K562 (cell line): ENCODE results near the gene DTNB. TPM values are rescaled to one million over a fixed set of nuclear protein-coding genes. Genes with fewer than 3 reads are reported as not detected.

Experiments
- ATAC-seq: fragments of 200-7000 bp; cut with Tn5 transposase; 3 replicates; pipeline ENCODE4 v1.9.1; 2020; ENCODE audit warnings: moderate library complexity
- BruUV-seq: library from RNA; stranded (reverse); fragments of 400-500 nt; replicated peaks from 2 replicates; lab custom pipeline; 2021; lab: Mats Ljungman, UMichigan
- CTCF ChIA-PET: fragments of 300-600 bp; formaldehyde crosslinking; extraction: SDS; loops from one replicate; lab custom pipeline; 2021; ENCODE audit warnings: low intra/inter-chr PET ratio; lab: Yijun Ruan, JAX
- POLR2A ChIA-PET: fragments of 300-600, 350-650 bp; sonication (Branson Sonifier 250); formaldehyde crosslinking; extraction: SDS; loops from one replicate; lab custom pipeline; 2021; ENCODE audit warnings: antibody characterized with exemption, inconsistent platforms; lab: Yijun Ruan, JAX
- DNase-seq, 4 experiments: peaks; one replicate each; pipeline versions ENCODE4 v3.0.0 to v3.0.0-alpha.2; 2011 to 2018; ENCODE audit warnings: low spot score in 3 of 4, mixed read lengths in 3 of 4; ENCODE audit errors: extremely low read depth in 1 of 4
- FAIRE-seq: peaks from 2 replicates; lab custom pipeline; 2011; peaks lifted over from hg19 to GRCh38; lab: Jason Lieb, UNC
- H2AFZ ChIP-seq: 2 replicates; pipeline ENCODE4 v1.6.0; 2011; ENCODE audit warnings: low read depth, low read length, control low read depth, inconsistent platforms
- H3K27ac ChIP-seq: fragments of 200-600 bp; 3 replicates; pipeline ENCODE4 v1.8.0; 2011; ENCODE audit warnings: low read depth, mild to moderate bottlenecking, control low read depth, inconsistent platforms, low read length, moderate library complexity, mixed read lengths; ENCODE audit errors: extremely low read depth
- H3K27me3 ChIP-seq, 2 experiments: fragments of 300-600 bp in 1 of 2; 2 replicates in 1 of 2; 3 replicates in 1 of 2; pipeline versions ENCODE4 v1.6.0 to v1.8.0; 2011; ENCODE audit warnings: inconsistent platforms in 2 of 2, low read length in 2 of 2, mild to moderate bottlenecking in 1 of 2, mixed read lengths in 1 of 2, moderate library complexity in 1 of 2; ENCODE audit not compliant: control insufficient read depth in 2 of 2, insufficient read depth in 2 of 2
- H3K36me3 ChIP-seq: fragments of 300-600 bp; 3 replicates; pipeline ENCODE4 v1.8.0; 2011; ENCODE audit warnings: mild to moderate bottlenecking, low read length, inconsistent platforms; ENCODE audit not compliant: control insufficient read depth, insufficient read depth
- H3K4me1 ChIP-seq, 2 experiments: fragments of 200-600 bp in 1 of 2; replicated peaks in 1 of 2; 2 replicates in 1 of 2; 3 replicates in 1 of 2; pipeline versions ENCODE4 v1.5.1 to v1.8.0; 2011; ENCODE audit warnings: inconsistent platforms in 2 of 2, low read length in 2 of 2, mild to moderate bottlenecking in 1 of 2, mixed read lengths in 1 of 2, moderate library complexity in 1 of 2; ENCODE audit not compliant: control insufficient read depth in 2 of 2, insufficient read depth in 2 of 2
- H3K4me2 ChIP-seq: 2 replicates; pipeline ENCODE4 v1.6.1; 2011; ENCODE audit warnings: low read length, control low read depth, inconsistent platforms, mixed read lengths; ENCODE audit not compliant: insufficient read depth
- H3K4me3 ChIP-seq: fragments of 200-600 bp; sonication (generic), shearing (Covaris generic); 2 replicates; pipeline ENCODE4 v1.5.1; 2016; ENCODE audit warnings: control low read depth, inconsistent platforms
- H3K79me2 ChIP-seq: fragments of 200-600 bp; 3 replicates; pipeline ENCODE4 v1.8.0; 2011; ENCODE audit warnings: low read length, inconsistent platforms; ENCODE audit not compliant: control insufficient read depth, insufficient read depth
- H3K9ac ChIP-seq, 2 experiments: 2 replicates each; pipeline versions ENCODE4 v1.6.0 to v1.6.1; 2011; ENCODE audit warnings: low read depth in 2 of 2, low read length in 2 of 2, control low read depth in 1 of 2, inconsistent platforms in 1 of 2, mild to moderate bottlenecking in 1 of 2, mixed read lengths in 1 of 2; ENCODE audit not compliant: insufficient read depth in 1 of 2
- H3K9me1 ChIP-seq: one replicate; pipeline ENCODE4 v1.6.0; 2011; ENCODE audit warnings: inconsistent platforms, mild to moderate bottlenecking, low read length, moderate library complexity; ENCODE audit not compliant: control insufficient read depth, insufficient read depth
- H3K9me3 ChIP-seq: replicated peaks from 2 replicates; pipeline ENCODE4 v1.5.1; 2011; ENCODE audit warnings: low read depth, low read length, inconsistent platforms; ENCODE audit not compliant: control insufficient read depth, insufficient read depth
- H4K20me1 ChIP-seq: replicated peaks from 2 replicates; pipeline ENCODE4 v1.6.1; 2011; ENCODE audit warnings: low read length, inconsistent platforms, mixed read lengths; ENCODE audit not compliant: control insufficient read depth, insufficient read depth
- CBFA2T3 ChIP-seq: fragments of 450-650 bp; IDR thresholded peaks from 2 replicates; pipeline ENCODE4 v1.6.1; 2017
- NR2C1 ChIP-seq, 2 experiments: fragments of 450-650 bp; IDR thresholded peaks; 2 replicates each; pipeline ENCODE4 v1.6.1; 2017; ENCODE audit warnings: mild to moderate bottlenecking in 2 of 2, antibody characterized with exemption in 1 of 2, inconsistent platforms in 1 of 2, missing compliant biosample characterization in 1 of 2, missing genetic modification characterization in 1 of 2
- POLR2AphosphoS5 ChIP-seq: IDR thresholded peaks from 2 replicates; pipeline ENCODE4 v1.6.1; 2011; ENCODE audit warnings: mild to moderate bottlenecking, low read depth, low read length, moderate library complexity; ENCODE audit not compliant: control insufficient read depth, insufficient read depth
- ZZZ3 ChIP-seq: fragments of 450-650 bp; IDR thresholded peaks from 2 replicates; pipeline ENCODE4 v1.6.1; 2016; ENCODE audit warnings: antibody characterized with exemption, mild to moderate bottlenecking, moderate library complexity
- WGBS: fragments of 100-300 bp; shearing (Covaris generic); methylation state at CpG from one replicate; pipeline ENCODE4 v1.1.6; 2016; ENCODE audit warnings: low coverage, mixed read lengths; ENCODE audit not compliant: insufficient coverage; ENCODE audit errors: missing lambda C conversion rate; 5-methylcytosine and 5-hydroxymethylcytosine counted together
- in situ Hi-C: fragments of 300-500 bp; cut with MboI; formaldehyde crosslinking; loops from 4 replicates; pipeline ENCODE4 v1.15.0; 2018; ENCODE audit warnings: inconsistent platforms, mixed read lengths
- intact Hi-C: fragments of 100-400 bp; cut with micrococcal nuclease; formaldehyde crosslinking; loops from 2 replicates; pipeline ENCODE4 v1.14.2; 2022
- polyA plus RNA-seq, 8 experiments: library from polyadenylated mRNA; depleted of rRNA in 4 of 8; stranded (reverse) in 5 of 8; unstranded in 3 of 8; fragments of >200 nt; fragmentation: Nextera tagmentation in 2 of 8; fragmentation: Illumina TruSeq in 1 of 8; extraction: Ambion mirVana in 2 of 8; extraction: Trizol in 1 of 8; gene quantifications; 2 replicates each; pipeline versions ENCODE4 v1.2.1 to v1.2.3, GENCODE V29; 2011 to 2014; ENCODE audit warnings: inconsistent platforms in 1 of 8, missing spikeins in 1 of 8
- total RNA-seq, 7 experiments: library from RNA; depleted of rRNA in 6 of 7; stranded (reverse); fragments of >200 nt in 6 of 7; fragmentation: Illumina TruSeq in 2 of 7; extraction: Trizol in 2 of 7; gene quantifications; 2 replicates each; pipeline versions ENCODE4 v1.2.1 to v1.2.3, GENCODE V29; 2011 to 2021; ENCODE audit warnings: low replicate concordance in 1 of 7

The DTNB gene
- total and polyA plus RNA-seq, 9 of the 15 experiments (the other 6 are each of a cell fraction or from before 2014, with no cell fraction given), result 0.18 to 2.0 (median 0.77) TPM; not detected in 2

- no peaks in the 10 kb centered on the region for H3K36me3 ChIP-seq
- in situ Hi-C loops (no loop called here), intact Hi-C loops (no loop called here)
- H3K4me3 ChIP-seq, result no peak overlapping the region
- WGBS, result 0% methylated on average over 3 of the region's 3 CpGs
- no peak overlapping the region for H3K4me2 ChIP-seq
- H3K27me3 ChIP-seq, result peaks cover 0 to 21% of the 10 kb centered on the region in 2 experiments; a peak in 3 of 5 replicates
- H3K9ac ChIP-seq, result no peak overlapping the region
- TF ChIP-seq NR2C1 (IDR thresholded peaks at IDR 0.05), result no peak
- TF ChIP-seq NR2C1 (tag; IDR thresholded peaks at IDR 0.05), result no peak
- no peak for TF ChIP-seq ZZZ3
- TF ChIP-seq CBFA2T3, result no peak
- TF ChIP-seq, all 486 proteins: peak for 0
- BruUV-seq, result no TSS peak
- CTCF ChIA-PET, result no interaction called here
- no peaks in the 10 kb centered on the region for H3K79me2 ChIP-seq
- no peak for DNase-seq
- no peaks in the 10 kb centered on the region for H3K4me1 ChIP-seq
- no peak for FAIRE-seq
- POLR2A ChIA-PET, result no interaction called here
- H3K9me3 ChIP-seq, result no peaks in the 10 kb centered on the region
- no peak overlapping the region for H3K27ac ChIP-seq
- H2AFZ ChIP-seq, result no peak overlapping the region
- no peak for ATAC-seq
- no peaks in the 10 kb centered on the region for H3K9me1 ChIP-seq
- H4K20me1 ChIP-seq, result no peaks in the 10 kb centered on the region
Observed at GRCh38 chr2:25546852-25547251, 126.5 kb downstream of the DTNB start.

GRCh38 chr2:25545899-25546298 lies 127.5 kb downstream of the DTNB start:
- no TSS peak for BruUV-seq
- Histone ChIP-seq H3K27ac (no peak overlapping the region), H2AFZ (no peak overlapping the region), H3K9me3 (no peaks in the 10 kb centered on the region), H3K9ac (no peak overlapping the region), H4K20me1 (no peaks in the 10 kb centered on the region)
- POLR2A ChIA-PET, result interaction anchor here (0.6 kb wide), 1 partner anchor 21 kb away, joined by 3 read pairs; no protein-coding TSS in a partner anchor
- peak in 2 of 4 experiments; percentile 15 to 27 for DNase-seq
- TF ChIP-seq POLR2AphosphoS5, result no peak
- TF ChIP-seq, all 486 proteins: peak for 0
- WGBS, result 0% methylated on average over 4 of the region's 4 CpGs
- H3K27me3 ChIP-seq, result peaks cover 0 to 17% of the 10 kb centered on the region in 2 experiments; a peak in 3 of 5 replicates
- CTCF ChIA-PET, result no interaction called here
- in situ Hi-C loops (no loop called here), intact Hi-C loops (no loop called here)
- H3K36me3 ChIP-seq, result no peaks in the 10 kb centered on the region
- H3K4me1 ChIP-seq, result no peaks in the 10 kb centered on the region
- ATAC-seq (peak; percentile 42; the same call in 1 of the 3 replicates), FAIRE-seq (no peak)
- no peaks in the 10 kb centered on the region for H3K79me2 ChIP-seq
- H3K4me2 ChIP-seq, result no peak overlapping the region
- H3K9me1 ChIP-seq, result no peaks in the 10 kb centered on the region
- no peak overlapping the region for H3K4me3 ChIP-seq
